Breast epithelium (tissue), 3 donors: ENCODE data around the gene RAB7A.

ENCODE experiments used
- CTCF ChIP-seq, 3 donors: fragments of 450-650 bp; IDR thresholded peaks; one replicate each; pipeline ENCODE4 v1.5.1; 2016 to 2017; ENCODE audit warnings: antibody characterized with exemption in 3 of 3, mild to moderate bottlenecking in 3 of 3, moderate library complexity in 3 of 3
- POLR2A ChIP-seq: fragments of 450-650 bp; IDR thresholded peaks from one replicate; pipeline ENCODE4 v1.6.1; 2016; ENCODE audit warnings: antibody characterized with exemption, mild to moderate bottlenecking, moderate library complexity

GRCh38 chr3:128740621-128741020, 14.6 kb downstream of the RAB7A start:
- no peak for TF ChIP-seq CTCF (IDR thresholded peaks at IDR 0.05)
- no peak for TF ChIP-seq POLR2A
